RKO (cell line): ENCODE results near the gene RRAD.

Source experiments
- DNase-seq: peaks from one replicate; pipeline ENCODE4 v3.0.0-alpha.2; 2016; ENCODE audit warnings: low spot score

The RRAD gene

GRCh38 chr16:66934138-66934838, 9.0 kb upstream of the RRAD start, which contains the start of gene CIAO2B:
CIAO2B (minus strand) TSS chr16:66934402; CDS start chr16:66934364, 38 bp downstream.
- peak; percentile 81 for DNase-seq

- peak; percentile 75 for DNase-seq
Measured at GRCh38 chr16:66933776-66934137, 8.4 kb upstream of the RRAD start.

- DNase-seq = no peak
Measured at GRCh38 chr16:66932076-66932475, 6.7 kb upstream of the RRAD start.

GRCh38 chr16:66931665-66932064, 6.3 kb upstream of the RRAD start:
- DNase-seq = no peak

- peak; percentile 82 for DNase-seq
Measured at GRCh38 chr16:66930189-66930588, 4.9 kb upstream of the RRAD start.

GRCh38 chr16:66928702-66929388, 3.5 kb upstream of the RRAD start:
- peak; percentile 46 for DNase-seq

- peak; percentile 55 for DNase-seq
Measured at GRCh38 chr16:66927918-66928649, 2.7 kb upstream of the RRAD start.

- DNase-seq = peak; percentile 36
Measured at GRCh38 chr16:66926961-66927436, 1.7 kb upstream of the RRAD start.

- DNase-seq = no peak
Measured at GRCh38 chr16:66926171-66926947, 1.0 kb upstream of the RRAD start.

- no peak for DNase-seq
Measured at GRCh38 chr16:66924527-66925321, 611 bp downstream of the RRAD start.

- DNase-seq = no peak
Measured at GRCh38 chr16:66923866-66924265, 1.5 kb downstream of the RRAD start.

- DNase-seq = no peak
Measured at GRCh38 chr16:66923247-66923731, 2.0 kb downstream of the RRAD start.

GRCh38 chr16:66921729-66922450, 3.4 kb downstream of the RRAD start:
- DNase-seq = no peak

- DNase-seq = no peak
Measured at GRCh38 chr16:66920924-66921680, 4.2 kb downstream of the RRAD start.

GRCh38 chr16:66920299-66920590, 5.1 kb downstream of the RRAD start:
- DNase-seq = no peak

GRCh38 chr16:66919569-66920298, 5.6 kb downstream of the RRAD start:
- no peak for DNase-seq

GRCh38 chr16:66918803-66919568, 6.3 kb downstream of the RRAD start, which contains the start of gene CDH16:
CDH16 (minus strand) TSS chr16:66918885; CDS start chr16:66918065, 820 bp downstream.
- DNase-seq = no peak

GRCh38 chr16:66918355-66918754, 7.0 kb downstream of the RRAD start:
- DNase-seq = no peak
